Activated T-cell treated with anti-CD3 and anti-CD28 coated beads, Interleukin-2, amount 50 U/mL, for 48 hours (primary cell): Measurements from ENCODE around the gene ZNF142.

Source experiments
- DNase-seq, 2 experiments: peaks; one replicate each; pipeline ENCODE4 v3.0.0-alpha.2; 2020

ZNF142 gene

GRCh38 chr2:218645126-218645525 lies 14.3 kb downstream of the ZNF142 start:
- no peak for DNase-seq

DNA sequence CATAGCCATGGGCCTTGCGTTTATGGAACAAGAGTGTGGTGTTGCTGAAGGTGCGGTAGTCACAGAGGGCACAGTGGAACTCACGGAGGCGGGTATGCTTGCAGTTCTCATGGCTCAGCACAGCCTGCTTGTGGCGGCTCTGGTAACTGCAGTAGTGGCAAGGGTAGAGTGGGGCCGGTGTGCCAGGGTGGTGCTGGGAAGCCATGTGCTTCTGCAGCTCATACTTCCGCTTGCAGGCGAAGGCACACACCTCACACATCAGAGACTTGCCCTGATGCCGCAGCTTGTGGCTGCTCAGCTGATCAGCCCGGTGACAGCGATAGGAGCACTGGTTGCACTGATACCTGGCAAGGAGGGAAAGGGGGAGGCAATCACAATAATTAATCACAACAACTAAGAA lies 14.7 kb downstream of the ZNF142 start:
- no peak for DNase-seq

DNA sequence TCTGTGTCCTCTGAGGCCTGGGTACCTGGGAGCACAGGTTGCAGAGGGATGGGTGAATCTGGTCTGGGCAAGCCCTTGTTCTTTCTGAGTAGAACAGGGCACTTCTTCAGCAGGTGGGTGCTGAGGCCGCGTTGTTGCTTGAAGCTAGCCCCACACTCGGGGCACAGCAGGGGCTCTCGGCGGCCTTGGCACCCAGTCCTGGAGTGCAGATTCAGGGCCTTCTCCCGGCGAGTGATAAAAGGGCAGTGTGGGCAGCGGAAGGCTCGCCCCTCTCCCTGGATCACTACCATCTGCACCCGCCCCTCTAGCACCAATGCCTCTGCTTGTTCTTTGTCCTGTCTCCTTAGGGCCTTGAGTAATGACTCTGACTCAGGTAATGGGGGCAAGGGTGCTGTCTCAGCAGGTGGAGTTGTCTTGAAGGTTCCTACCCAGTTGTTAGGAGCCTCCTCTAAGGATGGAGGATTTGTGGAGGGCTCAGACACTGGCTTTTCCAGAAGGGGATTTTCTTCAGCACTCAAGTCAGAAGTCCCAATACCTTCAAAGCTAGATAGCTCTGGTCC lies 15.6 kb downstream of the ZNF142 start:
- DNase-seq = no peak

GRCh38 chr2:218642786-218643185 lies 16.6 kb downstream of the ZNF142 start:
- no peak for DNase-seq

DNA sequence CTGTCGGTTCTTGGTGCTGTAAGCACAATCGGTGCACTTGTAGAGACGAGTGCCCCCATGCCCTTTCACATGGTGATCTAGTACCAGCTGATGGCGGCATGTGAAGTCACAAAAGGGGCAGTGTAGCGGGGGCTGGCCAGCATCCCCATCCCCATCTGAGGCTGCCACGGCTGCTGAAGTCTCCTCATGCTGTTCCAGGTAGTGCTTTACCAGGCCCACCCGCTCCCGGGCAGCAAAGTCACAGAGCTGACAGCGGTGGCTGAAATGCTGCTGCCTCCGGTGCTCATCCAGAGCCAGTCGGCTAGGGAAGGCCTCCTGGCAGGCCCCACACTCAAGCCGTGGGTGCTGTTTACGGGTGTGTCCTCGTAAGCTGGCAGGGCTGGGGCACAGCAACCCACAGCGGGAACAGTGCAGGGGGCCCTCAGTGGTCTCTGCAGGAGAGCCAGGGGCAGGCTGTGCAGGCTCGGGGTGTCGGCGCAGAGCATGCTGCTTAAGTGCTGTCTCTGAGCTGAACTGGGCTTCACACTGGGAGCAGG lies 17.2 kb downstream of the ZNF142 start:
- DNase-seq = no peak

DNA sequence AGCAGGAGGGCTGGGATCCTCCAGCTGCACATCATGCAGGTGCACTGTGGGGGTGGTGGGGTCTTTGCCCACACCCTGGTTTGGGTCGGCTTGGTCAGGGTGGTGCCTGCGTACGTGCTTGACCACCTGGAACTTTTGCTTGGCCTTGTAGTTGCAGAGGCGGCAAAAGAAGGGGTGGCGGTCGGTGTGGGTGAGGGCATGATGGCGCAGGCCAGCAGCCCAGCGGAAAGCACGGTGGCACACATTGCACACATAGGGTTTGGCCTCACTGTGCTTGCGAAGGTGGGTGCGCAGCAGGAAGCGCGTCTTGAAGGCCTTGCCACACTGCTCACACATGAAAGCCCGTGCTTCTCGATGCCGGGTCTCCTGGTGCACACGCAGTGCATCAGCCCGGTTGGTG lies 21.1 kb downstream of the ZNF142 start:
- no peak for DNase-seq

- DNase-seq = no peak
These were observed 23.7 kb downstream of the ZNF142 start for GRCh38 chr2:218635719-218636118.

- DNase-seq = no peak
These were observed 27.6 kb downstream of the ZNF142 start for GRCh38 chr2:218631837-218632236.

GRCh38 chr2:218627939-218628338 lies 31.5 kb downstream of the ZNF142 start:
- DNase-seq = no peak

GRCh38 chr2:218626369-218626768 lies 33.1 kb downstream of the ZNF142 start:
- no peak for DNase-seq

- no peak for DNase-seq
These were observed 36.1 kb downstream of the ZNF142 start for GRCh38 chr2:218623366-218623705.

- no peak for DNase-seq
These were observed 36.6 kb downstream of the ZNF142 start for GRCh38 chr2:218622606-218623365.

DNA sequence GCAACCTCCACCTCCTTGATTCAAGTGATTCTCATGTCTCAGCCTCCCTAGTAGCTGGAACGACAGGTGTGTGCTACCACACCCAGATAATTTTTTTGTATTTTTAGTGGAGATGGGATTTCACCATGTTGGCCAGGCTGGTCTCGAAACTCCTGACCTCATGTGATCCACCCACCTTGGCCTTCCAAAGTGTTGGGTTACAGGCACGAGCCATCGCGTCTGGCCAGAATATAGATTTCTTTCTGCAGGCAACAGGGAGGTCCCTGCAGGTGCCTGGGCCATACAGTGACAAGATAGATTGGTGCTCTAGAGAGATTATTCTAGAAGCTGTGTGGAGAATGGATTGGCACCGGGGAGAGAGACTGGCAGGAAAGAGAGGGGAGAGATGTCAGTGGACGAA lies 38.4 kb downstream of the ZNF142 start:
- no peak for DNase-seq

DNA sequence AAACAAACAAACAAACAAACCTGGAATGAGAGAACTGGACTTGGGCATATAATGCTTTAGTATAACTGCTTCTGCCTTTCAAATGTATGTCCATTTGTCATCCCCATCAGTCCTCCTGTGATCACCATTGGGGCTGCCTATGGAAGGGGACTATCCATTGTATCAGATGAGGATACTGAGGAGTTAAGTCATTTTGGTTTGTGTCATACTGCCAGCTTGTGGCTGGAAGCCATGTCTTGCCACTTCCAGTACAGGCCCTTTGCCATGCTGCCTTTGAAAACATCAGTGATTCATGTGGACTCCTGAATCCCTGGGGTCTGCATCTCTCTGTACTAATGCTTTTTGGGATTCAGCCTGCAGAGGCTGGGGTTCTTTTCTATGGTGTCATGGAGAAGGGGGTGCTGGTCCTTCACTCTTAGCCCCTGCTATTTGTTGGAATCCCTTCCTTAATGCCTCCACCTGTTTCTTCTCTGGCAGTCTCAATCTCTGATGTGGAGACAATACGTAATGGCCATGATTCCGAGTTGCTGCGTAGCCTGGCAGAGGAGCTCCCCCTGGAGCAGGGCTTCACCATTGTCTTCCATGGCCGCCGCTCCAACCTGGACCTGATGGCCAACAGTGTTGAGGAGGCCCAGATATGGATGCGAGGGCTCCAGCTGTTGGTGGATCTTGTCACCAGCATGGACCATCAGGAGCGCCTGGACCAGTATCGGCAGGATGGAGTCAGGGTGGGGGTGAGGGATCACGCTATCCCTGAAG lies 41.1 kb downstream of the ZNF142 start:
- DNase-seq = no peak

DNA sequence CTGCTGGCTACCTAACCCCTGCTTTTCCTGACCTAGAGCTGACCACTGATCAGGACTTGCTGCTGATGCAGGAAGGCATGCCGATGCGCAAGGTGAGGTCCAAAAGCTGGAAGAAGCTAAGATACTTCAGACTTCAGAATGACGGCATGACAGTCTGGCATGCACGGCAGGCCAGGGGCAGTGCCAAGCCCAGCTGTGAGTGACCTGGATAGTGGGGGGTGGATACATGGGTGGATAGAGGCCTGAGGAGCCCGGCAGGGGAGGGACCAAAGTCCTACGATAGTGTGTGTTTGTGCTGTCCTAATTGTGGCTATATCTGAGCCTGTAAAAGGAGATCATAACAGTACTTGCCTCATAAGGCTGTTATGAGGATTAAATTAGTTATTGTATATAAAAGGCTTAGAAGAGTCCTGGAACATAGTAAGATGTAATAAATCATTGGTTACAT lies 43.5 kb downstream of the ZNF142 start:
- DNase-seq = no peak

- no peak for DNase-seq
These were observed 51.8 kb downstream of the ZNF142 start, which contains the start of gene PLCD4 for GRCh38 chr2:218607436-218608115. TSS of gene PLCD4 (plus strand) at chr2:218607899. CDS start at chr2:218615740, 7,841 bp downstream.

GRCh38 chr2:218605432-218605831 lies 54.0 kb downstream of the ZNF142 start:
- DNase-seq = no peak
